Activated T-helper 2 cell treated with anti-CD3 and anti-CD28 coated beads, Interferon-gamma antibody, Interleukin-2, Interleukin-4, amounts not matched to agents 10 μg/mL and 5 μg/mL and 100 μg/mL, durations not matched to agents 14 hours and 24 hours and 36 hours (primary cell): ENCODE results near the gene OPCML. TPM values are rescaled to one million over a fixed set of nuclear protein-coding genes. Genes with fewer than 3 reads are reported as not detected.

Source experiments
- DNase-seq: peaks from one replicate; pipeline ENCODE4 v3.0.0; 2021; ENCODE audit warnings: low spot score
- H3K27ac Mint-ChIP-seq: one replicate; pipeline ENCODE4 v1.8.0; 2021; ENCODE audit warnings: mixed read lengths
- H3K27me3 Mint-ChIP-seq: one replicate; pipeline ENCODE4 v1.8.0; 2021; ENCODE audit warnings: low read depth, mixed read lengths
- H3K36me3 Mint-ChIP-seq: one replicate; pipeline ENCODE4 v1.8.0; 2021; ENCODE audit warnings: low read depth, mixed read lengths
- H3K4me1 Mint-ChIP-seq: one replicate; pipeline ENCODE4 v1.8.0; 2021; ENCODE audit warnings: low read depth, mixed read lengths
- H3K4me3 Mint-ChIP-seq: one replicate; pipeline ENCODE4 v1.8.0; 2021; ENCODE audit warnings: low read depth, mild to moderate bottlenecking, moderate library complexity, mixed read lengths
- H3K9me3 Mint-ChIP-seq: one replicate; pipeline ENCODE4 v1.8.0; 2021; ENCODE audit warnings: mixed read lengths
- intact Hi-C: fragments of 100-400 bp; cut with micrococcal nuclease; formaldehyde crosslinking; loops from one replicate; pipeline ENCODE4 v1.15.1; 2023
- total RNA-seq: library from RNA; stranded (reverse); gene quantifications from 2 replicates; pipeline ENCODE4 v1.2.3, GENCODE V29; 2022

OPCML gene
- total RNA-seq, 1 donor from 2014 or later: not detected

GRCh38 chr11:133081730-133082452, 450.4 kb downstream of the OPCML start:
- Mint-ChIP-seq H3K36me3 (no peaks in the 10 kb centered on the region), H3K4me3 (no peak overlapping the region), H3K27ac (no peak overlapping the region), H3K27me3 (peaks cover 17% of the 10 kb centered on the region), H3K4me1 (no peaks in the 10 kb centered on the region), H3K9me3 (no peaks in the 10 kb centered on the region)
- intact Hi-C loops: loop anchor here (2.0 kb wide), 1 partner anchor 753 kb away; no protein-coding TSS in a partner anchor
- DNase-seq: no peak

GRCh38 chr11:133081020-133081419, 451.3 kb downstream of the OPCML start:
- H3K27me3 Mint-ChIP-seq: peaks cover 17% of the 10 kb centered on the region
- H3K27ac Mint-ChIP-seq: no peak overlapping the region
- H3K4me3 Mint-ChIP-seq: no peak overlapping the region
- DNase-seq: no peak
- no peaks in the 10 kb centered on the region for H3K9me3 Mint-ChIP-seq
- H3K36me3 Mint-ChIP-seq: no peaks in the 10 kb centered on the region
- no peaks in the 10 kb centered on the region for H3K4me1 Mint-ChIP-seq
- intact Hi-C loops: no loop called here

GRCh38 chr11:133078591-133079404, 453.5 kb downstream of the OPCML start:
- Mint-ChIP-seq H3K4me3 (no peak overlapping the region), H3K36me3 (no peaks in the 10 kb centered on the region), H3K27me3 (peaks cover 2% of the 10 kb centered on the region), H3K4me1 (no peaks in the 10 kb centered on the region), H3K9me3 (no peaks in the 10 kb centered on the region), H3K27ac (no peak overlapping the region)
- DNase-seq: no peak
- intact Hi-C loops: no loop called here

DNA sequence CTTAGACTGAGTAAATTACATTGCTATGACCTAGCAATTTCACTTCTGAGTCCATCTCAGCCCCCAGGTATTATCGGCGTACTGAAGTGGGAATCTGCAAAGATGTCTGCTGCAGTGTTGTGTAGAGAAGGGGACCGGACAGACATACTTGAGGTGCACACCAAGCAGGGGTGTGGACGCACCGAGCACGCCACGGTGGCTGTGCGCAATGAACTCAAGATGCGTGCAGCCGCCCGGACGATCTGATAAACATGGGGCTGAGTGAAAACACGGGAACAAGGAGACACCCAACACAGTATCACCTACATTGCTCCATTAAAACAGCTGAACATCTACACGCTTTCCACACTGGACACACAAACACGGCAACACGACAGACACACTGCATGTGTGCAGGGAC, 454.3 kb downstream of the OPCML start:
- DNase-seq: no peak
- intact Hi-C loops: no loop called here
- Mint-ChIP-seq H3K27ac (no peak overlapping the region), H3K9me3 (no peaks in the 10 kb centered on the region), H3K27me3 (no peaks in the 10 kb centered on the region), H3K36me3 (no peaks in the 10 kb centered on the region), H3K4me1 (no peaks in the 10 kb centered on the region), H3K4me3 (no peak overlapping the region)

GRCh38 chr11:133075351-133075750, 456.9 kb downstream of the OPCML start:
- Mint-ChIP-seq H3K27ac (no peak overlapping the region), H3K9me3 (no peaks in the 10 kb centered on the region), H3K4me1 (no peaks in the 10 kb centered on the region), H3K4me3 (no peak overlapping the region), H3K36me3 (no peaks in the 10 kb centered on the region), H3K27me3 (no peaks in the 10 kb centered on the region)
- DNase-seq: no peak
- intact Hi-C loops: no loop called here

DNA sequence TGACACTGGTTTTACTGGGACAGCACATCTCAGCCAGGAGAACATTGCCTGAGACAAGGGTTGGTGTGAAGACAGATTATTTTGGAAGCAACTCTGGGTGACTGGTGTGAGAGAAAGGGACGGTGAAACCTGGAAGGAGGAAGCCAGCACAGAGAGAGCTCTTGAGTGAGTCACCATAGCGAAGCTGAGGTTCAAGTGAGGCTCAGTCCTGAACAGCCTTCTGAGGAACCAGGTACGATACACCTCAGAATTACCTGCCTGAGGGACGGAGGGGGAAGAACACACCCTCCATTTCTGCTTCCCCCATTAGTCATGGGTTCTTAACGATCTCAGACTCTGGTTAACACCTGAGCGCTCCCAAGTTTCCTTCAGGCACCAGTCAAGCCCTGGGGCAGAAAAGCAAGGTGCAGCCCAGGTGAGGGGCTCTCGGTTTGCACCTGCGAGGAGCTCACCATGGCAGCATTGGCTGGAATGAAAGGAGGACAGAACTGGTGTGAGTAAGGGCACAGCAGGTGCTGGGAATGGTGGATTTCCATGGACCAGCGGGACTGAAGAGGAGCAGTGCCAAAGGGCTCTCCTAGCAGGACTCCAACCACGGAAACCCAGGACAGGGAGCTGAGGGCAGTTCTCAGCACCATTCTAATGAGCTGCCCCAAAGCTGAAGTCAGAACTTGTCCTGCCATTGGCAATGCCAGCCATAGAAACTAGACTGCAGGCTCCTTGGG, 459.3 kb downstream of the OPCML start:
- no peaks in the 10 kb centered on the region for H3K4me1 Mint-ChIP-seq
- no peaks in the 10 kb centered on the region for H3K36me3 Mint-ChIP-seq
- intact Hi-C loops: no loop called here
- no peaks in the 10 kb centered on the region for H3K9me3 Mint-ChIP-seq
- no peak overlapping the region for H3K27ac Mint-ChIP-seq
- H3K4me3 Mint-ChIP-seq: no peak overlapping the region
- no peak for DNase-seq
- H3K27me3 Mint-ChIP-seq: no peaks in the 10 kb centered on the region

DNA sequence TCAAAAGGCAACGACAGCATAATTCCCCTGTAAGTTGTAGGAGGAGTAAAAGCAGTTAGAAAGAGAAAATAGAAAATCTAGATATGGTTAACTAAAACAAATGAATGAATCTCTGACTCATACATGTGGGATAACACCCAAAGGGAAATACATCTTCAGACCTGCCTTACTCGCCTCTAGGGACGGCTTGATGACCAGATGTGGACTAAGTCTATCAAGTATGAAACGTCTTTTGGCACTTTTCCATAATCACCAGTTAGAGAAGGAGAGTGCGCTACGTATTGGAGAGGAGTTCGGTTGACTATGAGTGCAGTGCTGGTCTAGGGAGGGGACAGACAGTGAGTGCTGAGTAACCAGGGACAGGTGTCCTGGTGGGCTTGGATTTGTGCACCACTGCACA, 459.9 kb downstream of the OPCML start:
- H3K27ac Mint-ChIP-seq: no peak overlapping the region
- no peak overlapping the region for H3K4me3 Mint-ChIP-seq
- H3K27me3 Mint-ChIP-seq: no peaks in the 10 kb centered on the region
- intact Hi-C loops: no loop called here
- H3K36me3 Mint-ChIP-seq: no peaks in the 10 kb centered on the region
- DNase-seq: no peak
- no peaks in the 10 kb centered on the region for H3K9me3 Mint-ChIP-seq
- H3K4me1 Mint-ChIP-seq: no peaks in the 10 kb centered on the region

DNA sequence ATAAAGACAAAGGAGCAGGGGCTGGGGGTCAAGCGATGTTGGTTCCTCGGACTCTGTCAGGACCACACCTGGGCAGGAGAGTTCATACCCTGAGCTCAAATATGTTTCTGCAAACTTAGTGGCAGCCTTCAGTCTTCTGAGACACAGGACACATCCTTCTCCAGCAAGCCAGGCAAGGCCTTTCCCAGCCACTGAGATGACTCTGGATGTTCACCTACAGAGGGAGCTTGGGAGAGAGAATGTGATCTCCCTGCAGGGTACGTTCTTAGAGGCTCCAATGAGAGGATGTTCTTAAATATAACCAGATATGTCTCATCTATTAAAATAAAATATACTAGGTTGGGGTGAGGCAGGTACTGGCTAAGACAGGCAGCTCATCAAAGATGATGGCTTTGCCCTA, 461.5 kb downstream of the OPCML start:
- Mint-ChIP-seq H3K36me3 (no peaks in the 10 kb centered on the region), H3K4me1 (no peaks in the 10 kb centered on the region), H3K27ac (no peak overlapping the region), H3K9me3 (no peaks in the 10 kb centered on the region), H3K4me3 (no peak overlapping the region), H3K27me3 (no peaks in the 10 kb centered on the region)
- intact Hi-C loops: no loop called here
- DNase-seq: no peak

GRCh38 chr11:133070021-133070713, 462.1 kb downstream of the OPCML start:
- intact Hi-C loops: no loop called here
- H3K4me3 Mint-ChIP-seq: no peak overlapping the region
- H3K36me3 Mint-ChIP-seq: no peaks in the 10 kb centered on the region
- H3K27ac Mint-ChIP-seq: no peak overlapping the region
- no peaks in the 10 kb centered on the region for H3K4me1 Mint-ChIP-seq
- H3K27me3 Mint-ChIP-seq: no peaks in the 10 kb centered on the region
- no peaks in the 10 kb centered on the region for H3K9me3 Mint-ChIP-seq
- DNase-seq: no peak

DNA sequence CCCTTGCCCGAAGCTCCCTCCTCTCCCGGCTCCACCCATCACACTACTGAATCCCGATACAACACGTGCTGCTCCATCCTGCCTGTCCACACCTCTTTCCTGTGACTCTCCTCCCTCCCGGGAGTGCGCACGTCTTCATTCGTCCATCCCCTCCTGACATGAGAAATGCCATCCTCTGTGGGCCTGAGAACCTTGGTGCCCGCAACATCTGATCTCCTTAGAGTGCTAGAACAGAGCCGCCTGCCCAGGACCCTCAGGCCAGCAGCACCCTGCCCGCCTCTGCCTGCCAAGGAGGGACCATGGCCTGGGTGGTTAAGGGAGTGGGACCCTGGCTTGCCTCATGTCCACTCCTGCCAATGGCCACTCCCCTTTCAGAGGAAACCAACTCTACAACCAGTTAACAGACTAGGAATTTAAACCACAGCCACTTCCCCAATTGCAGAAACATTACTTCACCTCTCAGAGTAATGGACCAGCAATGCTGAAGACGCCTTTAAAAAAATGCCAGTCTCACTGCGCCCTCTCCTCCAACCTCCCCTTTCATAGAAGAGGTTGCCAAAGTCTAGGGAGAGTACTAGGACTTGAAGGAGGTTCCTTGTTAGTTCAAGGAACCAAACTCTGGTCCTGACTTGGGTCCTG, 466.3 kb downstream of the OPCML start:
- Mint-ChIP-seq H3K36me3 (no peaks in the 10 kb centered on the region), H3K27me3 (peaks cover 11% of the 10 kb centered on the region), H3K27ac (no peak overlapping the region), H3K9me3 (no peaks in the 10 kb centered on the region), H3K4me3 (no peak overlapping the region), H3K4me1 (peaks cover 4% of the 10 kb centered on the region)
- intact Hi-C loops: no loop called here
- DNase-seq: no peak

- H3K9me3 Mint-ChIP-seq: no peaks in the 10 kb centered on the region
- H3K27me3 Mint-ChIP-seq: peaks cover 11% of the 10 kb centered on the region
- H3K27ac Mint-ChIP-seq: no peak overlapping the region
- H3K4me1 Mint-ChIP-seq: peaks cover 4% of the 10 kb centered on the region
- DNase-seq: no peak
- H3K36me3 Mint-ChIP-seq: no peaks in the 10 kb centered on the region
- intact Hi-C loops: no loop called here
- H3K4me3 Mint-ChIP-seq: no peak overlapping the region
Measured at GRCh38 chr11:133064961-133065360, 467.3 kb downstream of the OPCML start.

- no peak overlapping the region for H3K4me3 Mint-ChIP-seq
- intact Hi-C loops: no loop called here
- H3K27me3 Mint-ChIP-seq: peaks cover 11% of the 10 kb centered on the region
- H3K9me3 Mint-ChIP-seq: no peaks in the 10 kb centered on the region
- H3K4me1 Mint-ChIP-seq: peaks cover 4% of the 10 kb centered on the region
- no peak overlapping the region for H3K27ac Mint-ChIP-seq
- no peak for DNase-seq
- H3K36me3 Mint-ChIP-seq: no peaks in the 10 kb centered on the region
Measured at GRCh38 chr11:133064152-133064877, 468.0 kb downstream of the OPCML start.
